GM18517 (cell line): Measurements from ENCODE around the gene PRR29.
"Not testable (repeated sequence)": the region's sequence is repeated elsewhere in the genome, so short reads cannot be mapped to it uniquely, and the experiment has no call there.

Experiments
- ATAC-seq: cut with Tn5 transposase; IDR thresholded peaks from one replicate; pipeline ENCODE4 v1.9.1; 2021; ENCODE audit warnings: mild to moderate bottlenecking, moderate library complexity; ENCODE audit not compliant: unreplicated experiment

PRR29 gene

GRCh38 chr17:64008346-64008745 lies 10.2 kb downstream of the PRR29 start:
- no peak for ATAC-seq

- ATAC-seq = no peak
Observed at GRCh38 chr17:64008830-64009229, 10.7 kb downstream of the PRR29 start.

GRCh38 chr17:64009571-64010402 lies 11.6 kb downstream of the PRR29 start:
- no peak for ATAC-seq

- ATAC-seq = no peak
Observed at GRCh38 chr17:64015447-64015846, 17.3 kb downstream of the PRR29 start.

- ATAC-seq = no peak
Observed at GRCh38 chr17:64016231-64016784, 18.2 kb downstream of the PRR29 start.

GRCh38 chr17:64016974-64017373 lies 18.8 kb downstream of the PRR29 start:
- ATAC-seq = no peak

- no peak for ATAC-seq
Observed at GRCh38 chr17:64017381-64017980, 19.3 kb downstream of the PRR29 start.

GRCh38 chr17:64019551-64019961 lies 21.4 kb downstream of the PRR29 start:
- not testable (repeated sequence) for ATAC-seq

GRCh38 chr17:64020056-64020766 lies 22.1 kb downstream of the PRR29 start, which contains the start of gene ICAM2:
ICAM2 (minus strand) TSS chr17:64020633; CDS start chr17:64006691, 13,942 bp downstream.
- ATAC-seq = peak; percentile 52

GRCh38 chr17:64022611-64023063 lies 24.5 kb downstream of the PRR29 start:
- ATAC-seq = no peak

- no peak for ATAC-seq
Observed at GRCh38 chr17:64024215-64024654, 26.1 kb downstream of the PRR29 start.

- ATAC-seq = no peak
Observed at GRCh38 chr17:64024781-64025731, 26.9 kb downstream of the PRR29 start.

GRCh38 chr17:64025732-64026294 lies 27.7 kb downstream of the PRR29 start:
- ATAC-seq = no peak

- no peak for ATAC-seq
Observed at GRCh38 chr17:64028874-64029464, 30.8 kb downstream of the PRR29 start.

- no peak for ATAC-seq
Observed at GRCh38 chr17:64032081-64032480, 33.9 kb downstream of the PRR29 start.

- no peak for ATAC-seq
Observed at GRCh38 chr17:64036198-64036922, 38.2 kb downstream of the PRR29 start.

GRCh38 chr17:64037180-64037579 lies 39.0 kb downstream of the PRR29 start:
- ATAC-seq = no peak

GRCh38 chr17:64037802-64038201 lies 39.7 kb downstream of the PRR29 start:
- no peak for ATAC-seq
